OCI-LY1 (cell line): ENCODE measurements around the gene PCDHGA9.

Experiments used
- CTCF ChIP-seq: fragments of 200-600 bp; sonication (generic), shearing (Covaris generic); IDR thresholded peaks from 2 replicates; pipeline ENCODE4 v1.5.1; 2017; ENCODE audit warnings: mild to moderate bottlenecking, antibody characterized with exemption, low read length, moderate library complexity, mixed read lengths
- EZH2 ChIP-seq: fragments of 200-600 bp; sonication (generic), shearing (Covaris generic); IDR thresholded peaks from 2 replicates; pipeline ENCODE4 v1.8.0; 2017; ENCODE audit warnings: borderline replicate concordance, mixed run types, mild to moderate bottlenecking, antibody characterized with exemption, low read length, moderate library complexity, mixed read lengths

GRCh38 chr5:141431286-141431685, 28.7 kb downstream of the PCDHGA9 start:
- TF ChIP-seq CTCF = no peak
- TF ChIP-seq EZH2 = no peak
